ENCODE results near the gene EFCC1. TPM values are rescaled to one million over a fixed set of nuclear protein-coding genes. Genes with fewer than 3 reads are reported as not detected.

EFCC1 gene
- total RNA-seq, 1 experiment from 2014 or later, result 0.39 TPM

DNA sequence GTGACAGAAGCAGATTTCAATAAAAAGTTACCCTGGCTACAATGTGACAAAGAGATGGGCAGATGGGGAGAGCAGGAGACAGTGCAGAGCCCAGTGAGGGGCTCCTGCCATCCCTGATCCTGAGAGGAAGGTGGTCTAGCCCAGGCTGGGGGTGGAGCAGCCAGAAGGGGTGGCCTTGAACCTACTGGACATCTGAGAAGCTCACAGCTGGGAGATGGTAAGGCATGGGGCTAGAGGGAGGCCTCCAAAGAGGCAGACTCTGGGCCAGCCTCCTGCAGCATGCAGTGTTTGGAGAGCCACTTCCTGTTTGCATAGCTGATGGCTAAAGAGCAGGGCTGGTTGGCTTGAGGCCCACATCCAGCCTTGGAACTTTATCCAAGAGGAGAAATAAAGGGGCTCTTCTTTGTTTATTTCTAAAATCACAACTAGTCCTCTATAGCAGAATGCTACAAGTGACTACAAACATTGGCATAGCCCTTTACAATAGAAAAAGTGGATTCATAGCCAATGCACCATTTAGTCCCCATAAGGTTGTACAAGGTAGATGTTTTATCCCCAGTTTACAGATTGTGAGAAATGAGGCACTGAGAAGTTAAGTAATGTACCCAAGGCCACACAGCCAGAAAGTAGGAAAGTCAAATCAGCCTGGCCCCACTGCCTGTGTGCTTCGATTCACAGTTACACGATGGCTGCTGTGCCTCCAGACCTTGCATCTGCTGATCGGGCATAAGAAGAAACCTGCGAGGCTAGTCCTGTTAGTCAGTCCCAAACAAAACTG lies 4.6 kb downstream of the EFCC1 start:
- Mint-ChIP-seq H3K9me3 (ENCODE audit: unreplicated experiment) (no peaks in the 10 kb centered on the region), H3K27ac (ENCODE audit: unreplicated experiment) (no peak overlapping the region), H3K4me3 (ENCODE audit: unreplicated experiment) (no peak overlapping the region), H3K27me3 (ENCODE audit: insufficient read depth, unreplicated experiment) (no peaks in the 10 kb centered on the region), H3K36me3 (ENCODE audit: insufficient read depth, unreplicated experiment) (peaks cover 6% of the 10 kb centered on the region), H3K4me1 (ENCODE audit: low read depth, unreplicated experiment) (peaks cover 15% of the 10 kb centered on the region)
- Histone ChIP-seq H3K9me3 (no peaks in the 10 kb centered on the region), H3K27me3 (replicated peaks; ENCODE audit: control insufficient read depth, insufficient read depth, low read length) (no peaks in the 10 kb centered on the region), H3K4me1 (no peaks in the 10 kb centered on the region), H3K4me3 (ENCODE audit: low read depth, low read length) (no peak overlapping the region), H3K36me3 (ENCODE audit: control insufficient read depth, insufficient read depth, low read length) (no peaks in the 10 kb centered on the region)
- ChIA-PET CTCF (no interaction called here), POLR2A (no interaction called here)
- DNase-seq, result no peak
- TSS peak; percentile 45 for BruUV-seq (replicated peaks)
- TF ChIP-seq, protein P1, sequence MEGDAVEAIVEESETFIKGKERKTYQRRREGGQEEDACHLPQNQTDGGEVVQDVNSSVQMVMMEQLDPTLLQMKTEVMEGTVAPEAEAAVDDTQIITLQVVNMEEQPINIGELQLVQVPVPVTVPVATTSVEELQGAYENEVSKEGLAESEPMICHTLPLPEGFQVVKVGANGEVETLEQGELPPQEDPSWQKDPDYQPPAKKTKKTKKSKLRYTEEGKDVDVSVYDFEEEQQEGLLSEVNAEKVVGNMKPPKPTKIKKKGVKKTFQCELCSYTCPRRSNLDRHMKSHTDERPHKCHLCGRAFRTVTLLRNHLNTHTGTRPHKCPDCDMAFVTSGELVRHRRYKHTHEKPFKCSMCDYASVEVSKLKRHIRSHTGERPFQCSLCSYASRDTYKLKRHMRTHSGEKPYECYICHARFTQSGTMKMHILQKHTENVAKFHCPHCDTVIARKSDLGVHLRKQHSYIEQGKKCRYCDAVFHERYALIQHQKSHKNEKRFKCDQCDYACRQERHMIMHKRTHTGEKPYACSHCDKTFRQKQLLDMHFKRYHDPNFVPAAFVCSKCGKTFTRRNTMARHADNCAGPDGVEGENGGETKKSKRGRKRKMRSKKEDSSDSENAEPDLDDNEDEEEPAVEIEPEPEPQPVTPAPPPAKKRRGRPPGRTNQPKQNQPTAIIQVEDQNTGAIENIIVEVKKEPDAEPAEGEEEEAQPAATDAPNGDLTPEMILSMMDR (IDR thresholded peaks at IDR 0.05; ENCODE audit: insufficient read depth in 1 of 2, low read depth in 1 of 2, low read length in 1 of 2, severe bottlenecking in 1 of 2, unreplicated experiment in 1 of 2), result no peak
- intact Hi-C loops (cut with micrococcal nuclease; ENCODE audit: unreplicated experiment), result no loop called here

DNA sequence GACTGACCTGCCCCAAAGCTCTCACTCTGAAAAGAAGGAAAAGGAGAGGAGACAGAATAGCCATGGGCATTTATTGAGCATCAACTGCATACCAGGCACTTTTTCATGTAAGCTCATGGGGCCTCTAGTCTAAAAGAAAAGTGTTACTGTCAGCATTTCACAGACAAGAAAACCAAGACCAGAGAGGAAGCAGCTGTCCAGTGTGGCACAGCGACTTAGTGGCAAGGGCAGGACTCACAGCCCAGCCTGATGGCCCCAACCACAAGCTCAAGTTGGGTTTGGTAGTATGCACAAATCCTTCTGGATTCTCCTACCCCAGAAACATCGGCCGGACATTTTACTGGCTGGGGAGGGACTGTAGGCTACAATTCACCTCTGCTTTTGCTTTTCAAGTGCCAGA lies 5.8 kb downstream of the EFCC1 start:
- Mint-ChIP-seq H3K4me1 (ENCODE audit: low read depth, unreplicated experiment) (peaks cover 15% of the 10 kb centered on the region), H3K9me3 (ENCODE audit: unreplicated experiment) (no peaks in the 10 kb centered on the region), H3K27ac (ENCODE audit: unreplicated experiment) (no peak overlapping the region), H3K4me3 (ENCODE audit: unreplicated experiment) (no peak overlapping the region), H3K36me3 (ENCODE audit: insufficient read depth, unreplicated experiment) (peaks cover 6% of the 10 kb centered on the region), H3K27me3 (ENCODE audit: insufficient read depth, unreplicated experiment) (no peaks in the 10 kb centered on the region)
- Histone ChIP-seq H3K9me3 (no peaks in the 10 kb centered on the region), H3K36me3 (ENCODE audit: control insufficient read depth, insufficient read depth, low read length) (no peaks in the 10 kb centered on the region), H3K4me3 (ENCODE audit: low read depth, low read length) (no peak overlapping the region), H3K4me1 (no peaks in the 10 kb centered on the region), H3K27me3 (replicated peaks; ENCODE audit: control insufficient read depth, insufficient read depth, low read length) (no peaks in the 10 kb centered on the region)
- TF ChIP-seq, protein P1 (IDR thresholded peaks at IDR 0.05; ENCODE audit: insufficient read depth in 1 of 2, low read depth in 1 of 2, low read length in 1 of 2, severe bottlenecking in 1 of 2, unreplicated experiment in 1 of 2), result no peak
- ChIA-PET CTCF (interaction anchor here (1.2 kb wide), 1 partner anchor 20 kb away, joined by 3 read pairs; no protein-coding TSS in a partner anchor), POLR2A (no interaction called here)
- no peak for DNase-seq
- intact Hi-C loops (cut with micrococcal nuclease; ENCODE audit: unreplicated experiment), result no loop called here
- no TSS peak for BruUV-seq (replicated peaks)

DNA sequence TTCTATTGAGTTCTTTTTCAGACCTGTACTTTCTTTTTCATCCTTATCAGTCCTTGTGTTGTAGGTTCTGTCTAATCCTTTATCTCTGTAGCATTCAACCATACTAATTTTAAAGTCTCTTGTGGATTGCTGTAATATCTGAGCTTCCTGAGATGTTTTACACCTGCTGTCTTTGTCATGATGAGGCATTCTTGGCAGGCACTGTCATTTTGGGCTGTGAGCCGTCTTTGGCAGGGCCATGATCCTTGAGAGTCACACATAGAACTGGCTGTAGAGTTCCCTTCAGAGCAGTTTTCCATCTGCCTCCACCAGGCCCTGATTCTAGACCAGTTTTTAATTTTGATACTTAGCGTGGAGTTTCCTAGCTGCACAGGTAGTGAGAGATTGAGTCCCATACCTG lies 6.7 kb downstream of the EFCC1 start:
- Mint-ChIP-seq H3K27ac (ENCODE audit: unreplicated experiment) (no peak overlapping the region), H3K36me3 (ENCODE audit: insufficient read depth, unreplicated experiment) (peaks cover 6% of the 10 kb centered on the region), H3K4me1 (ENCODE audit: low read depth, unreplicated experiment) (peaks cover 15% of the 10 kb centered on the region), H3K9me3 (ENCODE audit: unreplicated experiment) (no peaks in the 10 kb centered on the region), H3K4me3 (ENCODE audit: unreplicated experiment) (no peak overlapping the region), H3K27me3 (ENCODE audit: insufficient read depth, unreplicated experiment) (no peaks in the 10 kb centered on the region)
- Histone ChIP-seq H3K36me3 (ENCODE audit: control insufficient read depth, insufficient read depth, low read length) (no peaks in the 10 kb centered on the region), H3K4me1 (no peaks in the 10 kb centered on the region), H3K9me3 (no peaks in the 10 kb centered on the region), H3K27me3 (replicated peaks; ENCODE audit: control insufficient read depth, insufficient read depth, low read length) (no peaks in the 10 kb centered on the region), H3K4me3 (ENCODE audit: low read depth, low read length) (no peak overlapping the region)
- ChIA-PET POLR2A (no interaction called here), CTCF (interaction anchor here (1.2 kb wide), 1 partner anchor 19 kb away, joined by 3 read pairs; no protein-coding TSS in a partner anchor)
- intact Hi-C loops (cut with micrococcal nuclease; ENCODE audit: unreplicated experiment), result no loop called here
- TF ChIP-seq, protein P1 (IDR thresholded peaks at IDR 0.05; ENCODE audit: insufficient read depth in 1 of 2, low read depth in 1 of 2, low read length in 1 of 2, severe bottlenecking in 1 of 2, unreplicated experiment in 1 of 2), result no peak
- BruUV-seq (replicated peaks), result no TSS peak
- no peak for DNase-seq
